CD4-positive, alpha-beta T cell (primary cell): ENCODE data around the gene KMT5B. TPM values are rescaled to one million over a fixed set of nuclear protein-coding genes. Genes with fewer than 3 reads are reported as not detected.

Source experiments
- ATAC-seq: fragments of 200-7000 bp; cut with Tn5 transposase; one replicate; pipeline ENCODE4 v1.10.0; 2022; ENCODE audit warnings: mild to moderate bottlenecking; ENCODE audit not compliant: poor library complexity
- CTCF ChIA-PET: fragments of 350-600 bp; sonication (Branson Sonifier 250); formaldehyde crosslinking; loops from one replicate; lab custom pipeline; 2021; ENCODE audit warnings: antibody characterized with exemption, inconsistent platforms; lab: Charles Lee
- POLR2A ChIA-PET: fragments of 350-600 bp; sonication (Branson Sonifier 250); formaldehyde crosslinking; loops from one replicate; lab custom pipeline; 2021; ENCODE audit warnings: antibody characterized with exemption, inconsistent platforms; lab: Charles Lee
- DNase-seq, 14 experiments: peaks; one replicate each; pipeline ENCODE4 v3.0.0-alpha.2; 2013 to 2020; ENCODE audit warnings: mixed read lengths in 2 of 14
- H3K27ac ChIP-seq, 2 donors: one replicate each; pipeline versions ENCODE4 v1.5.1 to v1.7.0; 2013; ENCODE audit warnings: low read length in 2 of 2, low read depth in 1 of 2, mild to moderate bottlenecking in 1 of 2
- H3K27me3 ChIP-seq, 2 experiments: 1 replicate in 1 of 2; 2 replicates in 1 of 2; pipeline versions ENCODE4 v1.6.1 to v1.7.0; 2013; ENCODE audit warnings: low read length in 2 of 2, control low read depth in 1 of 2, mild to moderate bottlenecking in 1 of 2, moderate library complexity in 1 of 2; ENCODE audit not compliant: insufficient read depth in 2 of 2, control insufficient read depth in 1 of 2
- H3K36me3 ChIP-seq: one replicate; pipeline ENCODE4 v1.6.1; 2013; ENCODE audit warnings: low read length, control low read depth; ENCODE audit not compliant: insufficient read depth
- H3K4me1 ChIP-seq: one replicate; pipeline ENCODE4 v1.6.1; 2013; ENCODE audit warnings: low read length, control low read depth; ENCODE audit not compliant: insufficient read depth
- H3K4me3 ChIP-seq: one replicate; pipeline ENCODE4 v1.5.1; 2013; ENCODE audit warnings: mild to moderate bottlenecking, low read length, moderate library complexity
- H3K9me3 ChIP-seq, 2 experiments: 1 replicate in 1 of 2; 2 replicates in 1 of 2; pipeline versions ENCODE4 v1.6.1 to v1.7.0; 2013; ENCODE audit warnings: low read length in 2 of 2, mild to moderate bottlenecking in 2 of 2, control low read depth in 1 of 2, moderate library complexity in 1 of 2; ENCODE audit not compliant: control insufficient read depth in 1 of 2, insufficient read depth in 1 of 2
- H3K27ac Mint-ChIP-seq: one replicate; pipeline ENCODE4 v1.8.0; 2020; ENCODE audit warnings: mixed read lengths
- H3K27me3 Mint-ChIP-seq: one replicate; pipeline ENCODE4 v1.8.0; 2021; ENCODE audit warnings: mixed read lengths
- H3K36me3 Mint-ChIP-seq: one replicate; pipeline ENCODE4 v1.8.0; 2021; ENCODE audit warnings: low read depth, mixed read lengths
- H3K4me1 Mint-ChIP-seq: one replicate; pipeline ENCODE4 v1.8.0; 2021; ENCODE audit warnings: low read depth, mixed read lengths
- H3K4me3 Mint-ChIP-seq: one replicate; pipeline ENCODE4 v1.8.0; 2020; ENCODE audit warnings: mild to moderate bottlenecking, mixed read lengths
- H3K9me3 Mint-ChIP-seq: one replicate; pipeline ENCODE4 v1.8.0; 2020; ENCODE audit warnings: mixed read lengths
- intact Hi-C, 2 experiments: fragments of 100-400 bp; cut with DNase I in 1 of 2; cut with micrococcal nuclease in 1 of 2; formaldehyde crosslinking; loops; one replicate each; pipeline versions ENCODE4 v1.15.1 to v1.9.0; 2023 to 2025; cut with DNase I, micrococcal nuclease
- total RNA-seq, 174 experiments: library from RNA in 2 of 174; stranded (reverse) in 2 of 174; gene quantifications; one replicate each; pipeline ENCODE4 v1.2.3 and lab custom pipeline; 2021 to 2026
- TF ChIP-seq, protein P1 (sequence below): fragments of 200-600 bp; IDR thresholded peaks from one replicate; pipeline ENCODE4 v1.8.0; 2022; ENCODE audit warnings: antibody characterized with exemption, mild to moderate bottlenecking

KMT5B gene
- total RNA-seq, 2 experiments from 2014 or later: 22.5 to 23.3 TPM

DNA sequence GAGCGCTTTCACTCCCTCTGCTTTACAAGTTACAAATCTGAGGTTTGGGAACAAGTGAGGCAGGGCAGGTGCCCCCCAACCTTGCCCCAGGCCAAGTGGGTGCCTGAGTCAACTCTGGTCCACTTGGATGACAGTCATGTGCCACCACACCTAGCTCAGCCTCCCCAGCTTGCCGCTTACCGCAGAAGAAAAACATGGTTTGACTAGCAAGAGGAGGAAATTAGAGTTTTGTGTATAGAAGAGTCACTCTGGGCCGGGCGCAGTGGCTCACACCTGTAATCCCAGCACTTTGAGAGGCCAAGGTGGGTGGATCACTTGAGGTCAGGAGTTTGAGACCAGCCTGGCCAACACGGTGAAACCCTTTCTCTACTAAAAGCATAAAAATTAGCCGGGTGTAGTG, 64.2 kb downstream of the KMT5B start:
- ChIA-PET CTCF (no interaction called here), POLR2A (no interaction called here)
- H3K36me3 Mint-ChIP-seq: no peaks in the 10 kb centered on the region
- peaks cover 5% of the 10 kb centered on the region for H3K4me1 Mint-ChIP-seq
- no peak for DNase-seq
- ATAC-seq: no peak
- H3K27me3 Mint-ChIP-seq: no peaks in the 10 kb centered on the region
- intact Hi-C loops: no loop called here
- Histone ChIP-seq H3K27me3 (no peaks in the 10 kb centered on the region), H3K36me3 (no peaks in the 10 kb centered on the region), H3K4me3 (no peak overlapping the region), H3K27ac (no peak overlapping the region), H3K9me3 (no peaks in the 10 kb centered on the region), H3K4me1 (no peaks in the 10 kb centered on the region)
- TF ChIP-seq, protein P1, sequence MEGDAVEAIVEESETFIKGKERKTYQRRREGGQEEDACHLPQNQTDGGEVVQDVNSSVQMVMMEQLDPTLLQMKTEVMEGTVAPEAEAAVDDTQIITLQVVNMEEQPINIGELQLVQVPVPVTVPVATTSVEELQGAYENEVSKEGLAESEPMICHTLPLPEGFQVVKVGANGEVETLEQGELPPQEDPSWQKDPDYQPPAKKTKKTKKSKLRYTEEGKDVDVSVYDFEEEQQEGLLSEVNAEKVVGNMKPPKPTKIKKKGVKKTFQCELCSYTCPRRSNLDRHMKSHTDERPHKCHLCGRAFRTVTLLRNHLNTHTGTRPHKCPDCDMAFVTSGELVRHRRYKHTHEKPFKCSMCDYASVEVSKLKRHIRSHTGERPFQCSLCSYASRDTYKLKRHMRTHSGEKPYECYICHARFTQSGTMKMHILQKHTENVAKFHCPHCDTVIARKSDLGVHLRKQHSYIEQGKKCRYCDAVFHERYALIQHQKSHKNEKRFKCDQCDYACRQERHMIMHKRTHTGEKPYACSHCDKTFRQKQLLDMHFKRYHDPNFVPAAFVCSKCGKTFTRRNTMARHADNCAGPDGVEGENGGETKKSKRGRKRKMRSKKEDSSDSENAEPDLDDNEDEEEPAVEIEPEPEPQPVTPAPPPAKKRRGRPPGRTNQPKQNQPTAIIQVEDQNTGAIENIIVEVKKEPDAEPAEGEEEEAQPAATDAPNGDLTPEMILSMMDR: no peak
- H3K27ac Mint-ChIP-seq: no peak overlapping the region
- H3K9me3 Mint-ChIP-seq: no peaks in the 10 kb centered on the region
- H3K4me3 Mint-ChIP-seq: no peak overlapping the region

DNA sequence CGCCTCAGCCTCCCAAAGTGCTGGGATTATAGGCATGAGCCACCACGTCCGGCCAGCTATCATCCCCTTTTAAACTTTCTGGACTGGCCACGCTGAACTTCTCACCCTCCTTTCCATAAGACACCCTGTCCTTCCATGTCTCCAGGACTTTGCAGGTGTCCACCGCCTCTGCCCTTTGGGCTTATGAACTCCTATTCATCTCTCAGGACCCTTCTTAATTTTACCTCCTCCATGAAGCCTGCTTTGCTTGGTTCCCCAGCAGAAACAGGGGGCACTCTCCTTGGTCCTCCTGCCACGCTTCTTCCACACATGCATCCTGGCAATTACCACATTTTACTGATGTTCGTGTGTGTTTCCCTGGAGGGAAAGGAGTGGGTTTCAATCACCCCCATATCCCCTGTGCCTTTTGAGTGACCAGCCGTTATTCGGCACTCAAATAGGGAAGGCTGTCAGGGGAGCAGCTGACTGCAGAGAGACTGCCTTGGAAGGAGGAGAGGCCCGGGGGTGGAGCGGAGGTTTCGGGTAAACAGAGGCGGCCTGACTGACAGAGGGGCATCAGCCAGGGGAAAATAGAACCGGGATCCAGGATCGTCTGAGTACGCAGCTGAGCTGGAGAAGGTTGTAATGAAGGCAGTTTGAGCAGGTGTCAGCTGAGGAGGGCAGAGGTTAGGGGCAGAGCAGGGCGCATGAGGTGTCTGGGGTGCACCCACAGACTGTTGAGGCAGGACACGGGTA, 64.9 kb downstream of the KMT5B start:
- Mint-ChIP-seq H3K27ac (no peak overlapping the region), H3K36me3 (no peaks in the 10 kb centered on the region), H3K27me3 (no peaks in the 10 kb centered on the region), H3K4me3 (no peak overlapping the region), H3K4me1 (peaks cover 5% of the 10 kb centered on the region), H3K9me3 (no peaks in the 10 kb centered on the region)
- no peak overlapping the region for H3K4me3 ChIP-seq
- ATAC-seq (no peak), DNase-seq (no peak)
- no peaks in the 10 kb centered on the region for H3K27me3 ChIP-seq
- no peak overlapping the region for H3K27ac ChIP-seq
- ChIA-PET CTCF (no interaction called here), POLR2A (no interaction called here)
- TF ChIP-seq, protein P1: no peak
- no peaks in the 10 kb centered on the region for H3K9me3 ChIP-seq
- intact Hi-C loops: no loop called here
- no peaks in the 10 kb centered on the region for H3K36me3 ChIP-seq
- no peaks in the 10 kb centered on the region for H3K4me1 ChIP-seq

DNA sequence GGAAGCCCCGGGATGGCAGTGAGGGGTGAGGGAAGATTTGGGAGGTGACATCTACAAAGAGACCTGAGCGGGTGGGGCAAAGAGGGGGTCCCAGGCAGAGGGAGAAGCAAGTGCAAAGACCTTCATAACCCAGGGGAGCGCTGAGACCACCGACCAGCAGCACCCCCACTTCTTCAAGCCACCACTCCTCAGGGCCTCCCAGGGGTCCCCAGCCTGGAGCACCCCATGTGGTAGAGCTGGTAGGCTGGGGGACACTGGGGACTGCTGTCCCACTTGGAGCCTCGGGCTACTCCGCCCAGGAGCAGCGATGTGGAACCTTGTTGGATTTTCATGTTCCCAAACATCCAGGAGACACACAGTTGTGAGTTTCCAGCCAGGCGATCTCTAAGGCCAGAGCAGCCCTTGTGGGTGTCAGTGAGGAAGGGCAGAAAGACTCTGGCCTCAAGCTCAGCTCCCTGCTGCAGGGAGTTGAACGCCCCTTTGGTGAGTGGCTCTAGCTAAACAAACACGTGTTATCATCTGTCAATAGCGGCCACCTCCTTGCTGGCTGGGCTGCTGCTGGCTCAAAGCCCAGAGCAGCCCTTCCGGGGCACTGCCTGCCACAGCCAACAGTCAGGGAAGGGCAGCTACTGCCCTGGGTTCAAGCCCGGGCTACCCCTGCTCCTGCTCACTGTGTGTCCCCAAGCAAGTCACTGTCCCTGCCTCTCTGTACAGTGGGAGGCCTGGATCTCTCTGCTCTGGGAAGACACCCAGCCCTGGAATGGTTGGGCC, 66.2 kb downstream of the KMT5B start:
- no peak overlapping the region for H3K27ac Mint-ChIP-seq

More for the DNA sequence above, 66.2 kb downstream of the KMT5B start:
- Mint-ChIP-seq H3K36me3 (no peaks in the 10 kb centered on the region), H3K4me3 (no peak overlapping the region), H3K27me3 (no peaks in the 10 kb centered on the region), H3K4me1 (peaks cover 4% of the 10 kb centered on the region), H3K9me3 (no peaks in the 10 kb centered on the region)
- Histone ChIP-seq H3K27me3 (no peaks in the 10 kb centered on the region), H3K4me1 (peaks cover 9% of the 10 kb centered on the region), H3K4me3 (no peak overlapping the region), H3K27ac (no peak overlapping the region), H3K36me3 (no peaks in the 10 kb centered on the region), H3K9me3 (no peaks in the 10 kb centered on the region)
- TF ChIP-seq, protein P1: no peak
- CTCF ChIA-PET: no interaction called here
- intact Hi-C loops: no loop called here
- ATAC-seq: no peak
- no peak for DNase-seq
- POLR2A ChIA-PET: no interaction called here
